Duodenal mucosa (tissue), 2 donors: ENCODE data around the gene GRID1.

Experiments
- H3K27ac ChIP-seq: one replicate; pipeline ENCODE4 v1.7.0; 2013; ENCODE audit warnings: low read depth, low read length
- H3K27me3 ChIP-seq, 2 donors: one replicate each; pipeline ENCODE4 v1.7.0; 2013; ENCODE audit warnings: low read length in 2 of 2, control low read depth in 1 of 2; ENCODE audit not compliant: insufficient read depth in 2 of 2, control insufficient read depth in 1 of 2
- H3K36me3 ChIP-seq, 2 donors: one replicate each; pipeline ENCODE4 v1.7.0; 2013; ENCODE audit warnings: low read length in 2 of 2, control low read depth in 1 of 2; ENCODE audit not compliant: insufficient read depth in 2 of 2, control insufficient read depth in 1 of 2
- H3K4me1 ChIP-seq, 2 donors: one replicate each; pipeline ENCODE4 v1.7.0; 2013; ENCODE audit warnings: low read length in 2 of 2, control low read depth in 1 of 2; ENCODE audit not compliant: insufficient read depth in 2 of 2, control insufficient read depth in 1 of 2
- H3K4me3 ChIP-seq, 2 donors: one replicate each; pipeline ENCODE4 v1.7.0; 2013; ENCODE audit warnings: low read length in 2 of 2, low read depth in 1 of 2
- H3K9ac ChIP-seq, 2 donors: one replicate each; pipeline ENCODE4 v1.7.0; 2013; ENCODE audit warnings: low read length in 2 of 2, low read depth in 1 of 2
- H3K9me3 ChIP-seq, 2 donors: one replicate each; pipeline ENCODE4 v1.7.0; 2013; ENCODE audit warnings: low read length in 2 of 2, control low read depth in 1 of 2; ENCODE audit not compliant: control insufficient read depth in 1 of 2

GRID1 gene

GRCh38 chr10:86366033-86366901 is at the start of gene GRID1:
Gene GRID1, minus strand, starts transcription at chr10:86366795.
- no peak within 1 kb of the TSS for H3K27ac ChIP-seq
- H3K4me1 ChIP-seq: peaks cover 4 to 13% of the 10 kb centered on the region in 2 donors
- H3K4me3 ChIP-seq: peak within 1 kb of the TSS; percentile 44 to 65
- H3K27me3 ChIP-seq: peaks cover 60 to 68% of the 10 kb centered on the region in 2 donors
- H3K9me3 ChIP-seq: no peaks in the 10 kb centered on the region
- H3K9ac ChIP-seq: no peak within 1 kb of the TSS
- H3K36me3 ChIP-seq: no peaks in the 10 kb centered on the region

GRCh38 chr10:86415583-86415982 is 49.0 kb upstream of the GRID1 start:
- Histone ChIP-seq H3K4me3 (peak overlapping the region in 1 of 2 donors; percentile 12), H3K27ac (peak overlapping the region; percentile 36), H3K36me3 (no peaks in the 10 kb centered on the region), H3K4me1 (peaks cover 31 to 35% of the 10 kb centered on the region in 2 donors), H3K9me3 (peaks cover 0 to 5% of the 10 kb centered on the region in 2 donors), H3K27me3 (no peaks in the 10 kb centered on the region), H3K9ac (peak overlapping the region in 1 of 2 donors; percentile 32)

GRCh38 chr10:86415116-86415515 is 48.5 kb upstream of the GRID1 start:
- H3K9ac ChIP-seq: no peak overlapping the region
- H3K4me3 ChIP-seq: peak overlapping the region in 1 of 2 donors; percentile 12
- peaks cover 33 to 38% of the 10 kb centered on the region in 2 donors for H3K4me1 ChIP-seq
- H3K36me3 ChIP-seq: no peaks in the 10 kb centered on the region
- peaks cover 0 to 5% of the 10 kb centered on the region in 2 donors for H3K9me3 ChIP-seq
- no peak overlapping the region for H3K27ac ChIP-seq
- H3K27me3 ChIP-seq: no peaks in the 10 kb centered on the region

- Histone ChIP-seq H3K4me1 (peaks cover 33 to 38% of the 10 kb centered on the region in 2 donors), H3K9me3 (peaks cover 0 to 5% of the 10 kb centered on the region in 2 donors), H3K27ac (no peak overlapping the region), H3K36me3 (no peaks in the 10 kb centered on the region), H3K4me3 (peak overlapping the region in 1 of 2 donors; percentile 30), H3K9ac (no peak overlapping the region), H3K27me3 (no peaks in the 10 kb centered on the region)
These were observed 46.6 kb upstream of the GRID1 start for GRCh38 chr10:86413046-86413728.

GRCh38 chr10:86411852-86412560 is 45.4 kb upstream of the GRID1 start:
- H3K9me3 ChIP-seq: peaks cover 0 to 5% of the 10 kb centered on the region in 2 donors
- H3K4me1 ChIP-seq: peaks cover 33 to 38% of the 10 kb centered on the region in 2 donors
- H3K9ac ChIP-seq: peak overlapping the region in 1 of 2 donors; percentile 10
- H3K36me3 ChIP-seq: no peaks in the 10 kb centered on the region
- H3K4me3 ChIP-seq: no peak overlapping the region
- H3K27me3 ChIP-seq: no peaks in the 10 kb centered on the region
- peak overlapping the region; percentile 65 for H3K27ac ChIP-seq

GRCh38 chr10:86411281-86411841 is 44.8 kb upstream of the GRID1 start:
- Histone ChIP-seq H3K27ac (peak overlapping the region; percentile 65), H3K36me3 (no peaks in the 10 kb centered on the region), H3K4me3 (no peak overlapping the region), H3K9ac (peak overlapping the region; percentile 10 to 27), H3K27me3 (no peaks in the 10 kb centered on the region), H3K9me3 (peaks cover 0 to 5% of the 10 kb centered on the region in 2 donors), H3K4me1 (peaks cover 33 to 38% of the 10 kb centered on the region in 2 donors)

- Histone ChIP-seq H3K27me3 (no peaks in the 10 kb centered on the region), H3K4me3 (no peak overlapping the region), H3K36me3 (no peaks in the 10 kb centered on the region), H3K9me3 (peaks cover 0 to 5% of the 10 kb centered on the region in 2 donors), H3K27ac (no peak overlapping the region), H3K4me1 (peaks cover 26 to 33% of the 10 kb centered on the region in 2 donors), H3K9ac (peak overlapping the region in 1 of 2 donors; percentile 27)
These were observed 44.0 kb upstream of the GRID1 start for GRCh38 chr10:86410542-86411124.

GRCh38 chr10:86409183-86409582 is 42.6 kb upstream of the GRID1 start:
- Histone ChIP-seq H3K27me3 (no peaks in the 10 kb centered on the region), H3K4me3 (no peak overlapping the region), H3K27ac (no peak overlapping the region)

GRCh38 chr10:86403183-86403797 is 36.7 kb upstream of the GRID1 start:
- H3K4me3 ChIP-seq: no peak overlapping the region
- no peaks in the 10 kb centered on the region for H3K36me3 ChIP-seq
- no peak overlapping the region for H3K27ac ChIP-seq
- no peaks in the 10 kb centered on the region for H3K27me3 ChIP-seq
- H3K9me3 ChIP-seq: no peaks in the 10 kb centered on the region
- H3K4me1 ChIP-seq: peaks cover 19 to 20% of the 10 kb centered on the region in 2 donors
- no peak overlapping the region for H3K9ac ChIP-seq

More at GRCh38 chr10:86409183-86409582, 42.6 kb upstream of the GRID1 start:
- Histone ChIP-seq H3K9ac (no peak overlapping the region), H3K36me3 (no peaks in the 10 kb centered on the region), H3K4me1 (peaks cover 24 to 32% of the 10 kb centered on the region in 2 donors), H3K9me3 (peaks cover 0 to 5% of the 10 kb centered on the region in 2 donors)
